B cell (primary cell): ENCODE data around the gene TBXAS1.

ENCODE experiments used
- CTCF ChIP-seq: fragments of 200-600 bp; IDR thresholded peaks from one replicate; pipeline ENCODE4 v1.8.0; 2022; ENCODE audit warnings: antibody characterized with exemption, mild to moderate bottlenecking
- EZH2 ChIP-seq: IDR thresholded peaks from 2 replicates; pipeline ENCODE4 v1.6.1; 2012; ENCODE audit warnings: borderline replicate concordance, low read depth, mild to moderate bottlenecking, moderate library complexity, low read length; ENCODE audit not compliant: insufficient read depth, poor library complexity, severe bottlenecking

- TF ChIP-seq CTCF (no peak), EZH2 (no peak)
Measured at GRCh38 chr7:139782932-139783331, 46.1 kb upstream of the TBXAS1 start.
